ENCODE results near the gene BCL11A. TPM values are rescaled to one million over a fixed set of nuclear protein-coding genes. Genes with fewer than 3 reads are reported as not detected.

The BCL11A gene
- total and polyA plus RNA-seq, 8 donors = 1.2 to 27.4 (median 16.3) TPM

GRCh38 chr2:60440767-60441163 lies 112.7 kb downstream of the BCL11A start:
- Histone ChIP-seq H3K27me3 (no peaks in the 10 kb centered on the region), H3K9me3 (no peaks in the 10 kb centered on the region), H3K4me1 (peaks cover 0 to 9% (median 0%) of the 10 kb centered on the region in 4 donors), H3K36me3 (no peaks in the 10 kb centered on the region), H3K27ac (no peak overlapping the region), H3K4me3 (no peak overlapping the region)
- no peak for DNase-seq
- WGBS, 5 donors = 86 to 94% (median 91%) methylated on average over 6 of the region's 6 CpGs
- intact Hi-C loops (cut with DNase I; ENCODE audit: low total_unique reads) = no loop called here
- TF ChIP-seq EP300 (IDR thresholded peaks at IDR 0.05) = no peak
- TF ChIP-seq POLR2AphosphoS5 (IDR thresholded peaks at IDR 0.05) = no peak
- no peak for TF ChIP-seq POLR2A (IDR thresholded peaks at IDR 0.05)
- TF ChIP-seq CTCF (IDR thresholded peaks at IDR 0.05) = no peak

GRCh38 chr2:60440079-60440766 lies 113.2 kb downstream of the BCL11A start:
- no peak for DNase-seq
- intact Hi-C loops (cut with DNase I; ENCODE audit: low total_unique reads) = no loop called here
- Histone ChIP-seq H3K27ac (no peak overlapping the region), H3K36me3 (no peaks in the 10 kb centered on the region), H3K4me1 (peaks cover 0 to 9% (median under 1%) of the 10 kb centered on the region in 4 donors), H3K4me3 (no peak overlapping the region), H3K9me3 (no peaks in the 10 kb centered on the region), H3K27me3 (no peaks in the 10 kb centered on the region)
- TF ChIP-seq POLR2AphosphoS5 (IDR thresholded peaks at IDR 0.05) = no peak
- no peak for TF ChIP-seq POLR2A (IDR thresholded peaks at IDR 0.05)
- TF ChIP-seq EP300 (IDR thresholded peaks at IDR 0.05) = no peak
- no peak for TF ChIP-seq CTCF (IDR thresholded peaks at IDR 0.05)
- 87 to 96% (median 95%) methylated on average over 3 of the region's 3 CpGs for WGBS, 5 donors

- DNase-seq = peak; percentile 47 to 70
- Histone ChIP-seq H3K36me3 (no peaks in the 10 kb centered on the region), H3K9me3 (no peaks in the 10 kb centered on the region), H3K4me3 (no peak overlapping the region), H3K27ac (peak overlapping the region in 2 of 5 donors; percentile 50 to 53), H3K4me1 (peaks cover 0 to 9% (median 2%) of the 10 kb centered on the region in 4 donors), H3K27me3 (no peaks in the 10 kb centered on the region)
- no peak for TF ChIP-seq POLR2A (IDR thresholded peaks at IDR 0.05)
- peak in 5 of 7 experiments; percentile 31 to 55 (median 40) for TF ChIP-seq CTCF (IDR thresholded peaks at IDR 0.05)
- WGBS, 5 donors = 48 to 69% (median 54%) methylated on average over 20 of the region's 20 CpGs
- intact Hi-C loops (cut with DNase I; ENCODE audit: low total_unique reads) = no loop called here
Measured at GRCh38 chr2:60439219-60439974, 114.1 kb downstream of the BCL11A start.

GRCh38 chr2:60438653-60439052 lies 114.8 kb downstream of the BCL11A start:
- TF ChIP-seq POLR2A (IDR thresholded peaks at IDR 0.05) (no peak), CTCF (IDR thresholded peaks at IDR 0.05) (no peak), POLR2AphosphoS5 (IDR thresholded peaks at IDR 0.05) (no peak)
- H3K36me3 ChIP-seq = no peaks in the 10 kb centered on the region
- peaks cover 0 to 9% (median 3%) of the 10 kb centered on the region in 4 donors for H3K4me1 ChIP-seq
- DNase-seq = no peak
- intact Hi-C loops (cut with DNase I; ENCODE audit: low total_unique reads) = no loop called here
- WGBS, 5 donors = 84 to 90% (median 89%) methylated on average over 6 of the region's 6 CpGs
- no peak overlapping the region for H3K4me3 ChIP-seq
- no peak overlapping the region for H3K27ac ChIP-seq
- H3K27me3 ChIP-seq = no peaks in the 10 kb centered on the region
- no peaks in the 10 kb centered on the region for H3K9me3 ChIP-seq
